Activated T-helper 17 cell treated with anti-CD3 and anti-CD28 coated beads, Interleukin-2, amount 50 U/mL, for 72 hours (primary cell): ENCODE results near the gene SRMS. TPM values are rescaled to one million over a fixed set of nuclear protein-coding genes. Genes with fewer than 3 reads are reported as not detected.

ENCODE experiments used
- ATAC-seq: fragments of 150-1000 bp; cut with Tn5 transposase; replicated peaks from 2 replicates; pipeline ENCODE4 v1.10.0; 2021; ENCODE audit warnings: mild to moderate bottlenecking, moderate library complexity
- H3K27ac Mint-ChIP-seq: one replicate; pipeline ENCODE4 v1.8.0; 2022; ENCODE audit warnings: mixed read lengths
- H3K27me3 Mint-ChIP-seq: one replicate; pipeline ENCODE4 v1.8.0; 2022; ENCODE audit warnings: mixed read lengths
- H3K36me3 Mint-ChIP-seq: one replicate; pipeline ENCODE4 v1.8.0; 2022; ENCODE audit warnings: low read depth, mild to moderate bottlenecking, mixed read lengths
- H3K4me1 Mint-ChIP-seq: one replicate; pipeline ENCODE4 v1.8.0; 2022; ENCODE audit warnings: mixed read lengths
- H3K4me3 Mint-ChIP-seq: one replicate; pipeline ENCODE4 v1.8.0; 2022; ENCODE audit warnings: mild to moderate bottlenecking, mixed read lengths
- H3K9me3 Mint-ChIP-seq: one replicate; pipeline ENCODE4 v1.8.0; 2022; ENCODE audit warnings: mixed read lengths
- total RNA-seq, 2 donors: library from RNA; stranded (reverse); gene quantifications; one replicate each; pipeline ENCODE4 v1.2.3, GENCODE V29; 2022

The SRMS gene
- total RNA-seq, 2 donors from 2014 or later: not detected

- peaks cover 7% of the 10 kb centered on the region for H3K4me1 Mint-ChIP-seq
- peak overlapping the region; percentile 56 for H3K4me3 Mint-ChIP-seq
- no peak for ATAC-seq
Observed at GRCh38 chr20:63554361-63555278, 7.1 kb upstream of the SRMS start.

GRCh38 chr20:63553933-63554290, 6.4 kb upstream of the SRMS start, which contains the start of gene FNDC11:
Gene FNDC11, plus strand, starts transcription at chr20:63554159. Its CDS starts 1,505 bp downstream, at chr20:63555664.
- peaks cover 4% of the 10 kb centered on the region for H3K27me3 Mint-ChIP-seq
- H3K27ac Mint-ChIP-seq: peak within 1 kb of the TSS; percentile 20
- no peaks in the 10 kb centered on the region for H3K36me3 Mint-ChIP-seq
- peak within 1 kb of the TSS; percentile 56 for H3K4me3 Mint-ChIP-seq
- no peaks in the 10 kb centered on the region for H3K9me3 Mint-ChIP-seq
- peaks cover 7% of the 10 kb centered on the region for H3K4me1 Mint-ChIP-seq
- ATAC-seq: peak; percentile 37

More at GRCh38 chr20:63554361-63555278, 7.1 kb upstream of the SRMS start:
- H3K36me3 Mint-ChIP-seq: no peaks in the 10 kb centered on the region
- H3K27me3 Mint-ChIP-seq: peaks cover under 1% of the 10 kb centered on the region
- no peaks in the 10 kb centered on the region for H3K9me3 Mint-ChIP-seq
- no peak overlapping the region for H3K27ac Mint-ChIP-seq

- Mint-ChIP-seq H3K9me3 (no peaks in the 10 kb centered on the region), H3K4me1 (peaks cover 7% of the 10 kb centered on the region), H3K27me3 (peaks cover 4% of the 10 kb centered on the region), H3K36me3 (no peaks in the 10 kb centered on the region), H3K27ac (peak overlapping the region; percentile 20), H3K4me3 (peak overlapping the region; percentile 56)
- ATAC-seq: peak; percentile 72
Observed at GRCh38 chr20:63553251-63553932, 5.8 kb upstream of the SRMS start.

GRCh38 chr20:63552481-63553249, 5.1 kb upstream of the SRMS start:
- Mint-ChIP-seq H3K36me3 (no peaks in the 10 kb centered on the region), H3K4me3 (peak overlapping the region; percentile 56), H3K27ac (peak overlapping the region; percentile 20), H3K27me3 (peaks cover 4% of the 10 kb centered on the region), H3K4me1 (peaks cover 7% of the 10 kb centered on the region), H3K9me3 (no peaks in the 10 kb centered on the region)
- peak; percentile 28 for ATAC-seq

- H3K36me3 Mint-ChIP-seq: no peaks in the 10 kb centered on the region
- H3K9me3 Mint-ChIP-seq: no peaks in the 10 kb centered on the region
- H3K27ac Mint-ChIP-seq: no peak overlapping the region
Observed at GRCh38 chr20:63551068-63551467, 3.5 kb upstream of the SRMS start.

GRCh38 chr20:63549679-63550282, 2.2 kb upstream of the SRMS start:
- H3K4me3 Mint-ChIP-seq: no peak overlapping the region

More at GRCh38 chr20:63551068-63551467, 3.5 kb upstream of the SRMS start:
- no peak for ATAC-seq
- no peak overlapping the region for H3K4me3 Mint-ChIP-seq
- H3K4me1 Mint-ChIP-seq: peaks cover 7% of the 10 kb centered on the region
- peaks cover 4% of the 10 kb centered on the region for H3K27me3 Mint-ChIP-seq

GRCh38 chr20:63549019-63549418, 1.5 kb upstream of the SRMS start:
- no peak for ATAC-seq
- H3K4me3 Mint-ChIP-seq: no peak overlapping the region

More at GRCh38 chr20:63549679-63550282, 2.2 kb upstream of the SRMS start:
- peaks cover 4% of the 10 kb centered on the region for H3K27me3 Mint-ChIP-seq
- ATAC-seq: no peak
- H3K4me1 Mint-ChIP-seq: peaks cover 7% of the 10 kb centered on the region
- H3K27ac Mint-ChIP-seq: no peak overlapping the region
- no peaks in the 10 kb centered on the region for H3K9me3 Mint-ChIP-seq
- H3K36me3 Mint-ChIP-seq: no peaks in the 10 kb centered on the region

GRCh38 chr20:63548542-63548941, 993 bp upstream of the SRMS start:
- Mint-ChIP-seq H3K4me3 (no peak overlapping the region), H3K36me3 (no peaks in the 10 kb centered on the region), H3K4me1 (peaks cover 11% of the 10 kb centered on the region), H3K27me3 (peaks cover 4% of the 10 kb centered on the region), H3K27ac (no peak overlapping the region), H3K9me3 (no peaks in the 10 kb centered on the region)
- no peak for ATAC-seq

More at GRCh38 chr20:63549019-63549418, 1.5 kb upstream of the SRMS start:
- Mint-ChIP-seq H3K27ac (no peak overlapping the region), H3K27me3 (peaks cover 4% of the 10 kb centered on the region), H3K9me3 (no peaks in the 10 kb centered on the region), H3K4me1 (peaks cover 7% of the 10 kb centered on the region), H3K36me3 (no peaks in the 10 kb centered on the region)

GRCh38 chr20:63546956-63547724, 409 bp downstream of the SRMS start:
- H3K36me3 Mint-ChIP-seq: no peaks in the 10 kb centered on the region
- no peak overlapping the region for H3K27ac Mint-ChIP-seq
- H3K27me3 Mint-ChIP-seq: peaks cover 4% of the 10 kb centered on the region
- H3K4me1 Mint-ChIP-seq: peaks cover 5% of the 10 kb centered on the region
- H3K9me3 Mint-ChIP-seq: no peaks in the 10 kb centered on the region
- H3K4me3 Mint-ChIP-seq: no peak overlapping the region
- no peak for ATAC-seq

- Mint-ChIP-seq H3K36me3 (no peaks in the 10 kb centered on the region), H3K9me3 (no peaks in the 10 kb centered on the region), H3K27ac (no peak overlapping the region), H3K27me3 (peaks cover 4% of the 10 kb centered on the region), H3K4me1 (peaks cover 5% of the 10 kb centered on the region), H3K4me3 (no peak overlapping the region)
- no peak for ATAC-seq
Observed at GRCh38 chr20:63546256-63546955, 1.1 kb downstream of the SRMS start.

- Mint-ChIP-seq H3K27ac (peak overlapping the region; percentile 8), H3K9me3 (no peaks in the 10 kb centered on the region), H3K4me3 (no peak overlapping the region), H3K36me3 (no peaks in the 10 kb centered on the region), H3K27me3 (peaks cover 4% of the 10 kb centered on the region), H3K4me1 (peaks cover 5% of the 10 kb centered on the region)
- no peak for ATAC-seq
Observed at GRCh38 chr20:63545814-63546213, 1.7 kb downstream of the SRMS start.

- Mint-ChIP-seq H3K27me3 (peaks cover 4% of the 10 kb centered on the region), H3K4me1 (peaks cover 5% of the 10 kb centered on the region), H3K9me3 (no peaks in the 10 kb centered on the region), H3K4me3 (no peak overlapping the region), H3K36me3 (no peaks in the 10 kb centered on the region), H3K27ac (peak overlapping the region; percentile 8)
- no peak for ATAC-seq
Observed at GRCh38 chr20:63544958-63545516, 2.5 kb downstream of the SRMS start.
